Measurements from ENCODE around the gene PPARD.

DNA sequence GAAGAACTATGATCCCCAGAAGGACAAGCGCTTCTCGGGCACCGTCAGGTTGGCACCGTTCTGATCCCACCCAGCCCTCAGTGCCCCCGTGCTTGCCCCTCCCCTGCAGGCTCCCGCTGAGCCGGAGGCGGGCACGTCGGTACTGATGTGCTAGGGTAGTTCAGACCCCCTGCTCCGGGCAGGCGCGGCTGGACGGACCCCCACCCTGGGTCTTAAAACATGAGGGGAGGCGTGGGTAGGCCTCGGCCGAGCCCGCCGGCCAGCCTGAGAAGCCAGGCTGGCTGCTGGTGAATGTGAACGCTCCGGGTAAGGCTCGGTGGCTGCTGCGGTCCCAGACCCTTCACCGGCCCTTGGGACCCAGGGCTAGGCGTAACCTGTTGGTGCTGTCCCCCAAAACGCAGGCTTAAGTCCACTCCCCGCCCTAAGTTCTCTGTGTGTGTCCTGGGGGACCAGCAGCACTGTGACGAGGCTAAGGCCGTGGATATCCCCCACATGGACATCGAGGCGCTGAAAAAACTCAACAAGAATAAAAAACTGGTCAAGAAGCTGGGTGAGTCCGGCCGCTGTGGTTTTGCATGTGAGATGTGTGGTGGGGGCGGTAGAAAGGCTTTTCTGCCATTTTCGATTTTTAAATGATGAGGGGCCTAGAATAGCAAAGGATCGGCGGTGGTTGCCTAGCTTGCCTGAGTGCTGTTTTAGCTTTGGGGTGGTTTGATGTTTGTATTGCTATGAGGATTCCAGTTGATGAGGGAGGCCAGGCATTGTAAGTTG lies 126.8 kb downstream of the PPARD start:
- TF ChIP-seq CTCF (IDR thresholded peaks at IDR 0.05) (no peak), POLR2AphosphoS5 (IDR thresholded peaks at IDR 0.05) (no peak)
